ENCODE data around the gene CRYBG1.

- TF ChIP-seq CTCF (conservative IDR thresholded peaks at IDR 0.05; ENCODE audit: low read depth, low read length) = no peak
- TF ChIP-seq EZH2 (IDR thresholded peaks at IDR 0.05; ENCODE audit: low read length, unreplicated experiment) = no peak
Observed at GRCh38 chr6:106536851-106537250, 176.3 kb downstream of the CRYBG1 start.

Measured in PC-3 (cell line).